ENCODE results near the gene NECAP2.

DNA sequence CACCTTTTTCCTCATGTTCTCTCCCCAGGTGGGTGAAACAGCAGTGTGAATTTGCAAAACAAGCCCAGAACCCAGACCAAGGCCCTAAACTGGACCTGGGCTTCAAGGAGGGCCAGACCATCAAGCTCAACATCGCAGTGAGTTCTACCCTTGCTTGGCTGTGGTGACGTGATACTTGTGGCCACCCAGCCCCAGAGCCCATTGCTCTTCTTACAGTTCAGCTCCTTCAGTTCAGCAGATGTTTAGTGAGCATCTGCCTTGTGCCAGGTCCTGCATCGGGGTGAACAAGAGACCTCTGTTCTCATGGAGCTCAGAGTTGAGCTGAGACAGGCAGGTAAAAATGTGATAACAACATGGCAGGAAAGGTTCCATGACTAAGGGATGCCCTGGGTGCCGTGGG is 8.5 kb downstream of the NECAP2 start:
- no peak for TF ChIP-seq POLR2A (IDR thresholded peaks at IDR 0.05)
- no peak for TF ChIP-seq CTCF (IDR thresholded peaks at IDR 0.05)
- no peak for TF ChIP-seq EP300 (IDR thresholded peaks at IDR 0.05)
- no peak for TF ChIP-seq POLR2AphosphoS5 (IDR thresholded peaks at IDR 0.05)

All from suprapubic skin (tissue), 4 donors.